IMR-90 (cell line): ENCODE measurements around the gene LAMTOR4. TPM values are rescaled to one million over a fixed set of nuclear protein-coding genes. Genes with fewer than 3 reads are reported as not detected.

Experiments
- ATAC-seq: fragments of 200-7000 bp; cut with Tn5 transposase; 2 replicates; pipeline ENCODE4 v1.9.1; 2020; ENCODE audit warnings: low read depth, mild to moderate bottlenecking, moderate library complexity
- BruUV-seq: library from RNA; stranded (reverse); fragments of 400-500 nt; replicated peaks from 2 replicates; lab custom pipeline; 2021; lab: Mats Ljungman, UMichigan
- CTCF ChIA-PET: fragments of 300-600 bp; formaldehyde crosslinking; extraction: SDS; loops from one replicate; lab custom pipeline; 2021; ENCODE audit warnings: antibody characterized with exemption; lab: Yijun Ruan, JAX
- POLR2A ChIA-PET: fragments of 300-600 bp; sonication (Branson Sonifier 250); formaldehyde crosslinking; loops from one replicate; lab custom pipeline; 2022; ENCODE audit warnings: antibody characterized with exemption; ENCODE audit not compliant: unreplicated experiment; lab: Charles Lee
- DNase-seq: peaks from one replicate; pipeline ENCODE4 v3.0.0; 2013
- H2AFZ ChIP-seq: replicated peaks from 2 replicates; pipeline ENCODE3; 2013; ENCODE audit warnings: low read length, mild to moderate bottlenecking; ENCODE audit not compliant: poor library complexity
- H2AK5ac ChIP-seq: 2 replicates; pipeline ENCODE4 v1.6.1; 2013; ENCODE audit warnings: low read depth, low read length, inconsistent platforms
- H2AK9ac ChIP-seq: replicated peaks from 2 replicates; pipeline ENCODE3; 2013; ENCODE audit warnings: mild to moderate bottlenecking, low read depth, low read length, moderate library complexity; ENCODE audit not compliant: poor library complexity
- H2BK120ac ChIP-seq: 2 replicates; pipeline ENCODE4 v1.6.1; 2013; ENCODE audit warnings: low read depth, low read length, inconsistent platforms
- H2BK15ac ChIP-seq: 3 replicates; pipeline ENCODE4 v1.6.1; 2013; ENCODE audit warnings: low read depth, low read length, inconsistent platforms
- H2BK20ac ChIP-seq: 2 replicates; pipeline ENCODE4 v1.6.1; 2013; ENCODE audit warnings: low read depth, mild to moderate bottlenecking, inconsistent platforms, low read length, moderate library complexity
- H2BK5ac ChIP-seq: 2 replicates; pipeline ENCODE4 v1.6.1; 2013; ENCODE audit warnings: mild to moderate bottlenecking, low read depth, low read length, inconsistent platforms; ENCODE audit not compliant: poor library complexity, severe bottlenecking
- H3K14ac ChIP-seq: replicated peaks from 2 replicates; pipeline ENCODE4 v1.6.1; 2013; ENCODE audit warnings: low read depth, low read length, inconsistent platforms
- H3K18ac ChIP-seq: 2 replicates; pipeline ENCODE4 v1.6.1; 2013; ENCODE audit warnings: low read depth, low read length, control low read depth
- H3K23ac ChIP-seq: 2 replicates; pipeline ENCODE4 v1.6.1; 2013; ENCODE audit warnings: low read depth, low read length, inconsistent platforms
- H3K27ac ChIP-seq: 2 replicates; pipeline ENCODE4 v1.5.1; 2013; ENCODE audit warnings: mild to moderate bottlenecking, control low read depth, low read length; ENCODE audit not compliant: insufficient read depth
- H3K27me3 ChIP-seq: 2 replicates; pipeline ENCODE4 v1.6.1; 2013; ENCODE audit warnings: low read length; ENCODE audit not compliant: control insufficient read depth, insufficient read depth
- H3K36me3 ChIP-seq: 2 replicates; pipeline ENCODE4 v1.6.1; 2013; ENCODE audit warnings: low read length, mixed read lengths; ENCODE audit not compliant: control insufficient read depth, insufficient read depth
- H3K4ac ChIP-seq: 2 replicates; pipeline ENCODE4 v1.6.1; 2013; ENCODE audit warnings: low read depth, low read length, inconsistent platforms
- H3K4me1 ChIP-seq: 2 replicates; pipeline ENCODE4 v1.6.1; 2013; ENCODE audit warnings: low read length, mixed read lengths; ENCODE audit not compliant: control insufficient read depth, insufficient read depth
- H3K4me2 ChIP-seq: 2 replicates; pipeline ENCODE4 v1.6.1; 2013; ENCODE audit warnings: low read depth, mild to moderate bottlenecking, control low read depth, low read length, moderate library complexity
- H3K4me3 ChIP-seq: 2 replicates; pipeline ENCODE4 v1.5.1; 2013; ENCODE audit warnings: low read depth, mild to moderate bottlenecking, control low read depth, low read length, moderate library complexity; ENCODE audit not compliant: insufficient read depth
- H3K56ac ChIP-seq: 2 replicates; pipeline ENCODE4 v1.6.1; 2013; ENCODE audit warnings: low read length, inconsistent platforms; ENCODE audit not compliant: insufficient read depth; ENCODE audit errors: extremely low read depth
- H3K79me1 ChIP-seq, 2 experiments: 2 replicates each; pipeline ENCODE4 v1.6.1; 2013; ENCODE audit warnings: low read length in 2 of 2, inconsistent platforms in 1 of 2, low read depth in 1 of 2
- H3K9ac ChIP-seq: 2 replicates; pipeline ENCODE4 v1.6.1; 2013; ENCODE audit warnings: low read depth, low read length, control low read depth
- H3K9me1 ChIP-seq: 2 replicates; pipeline ENCODE4 v1.6.1; 2013; ENCODE audit warnings: low read length, inconsistent platforms; ENCODE audit not compliant: insufficient read depth
- H3K9me3 ChIP-seq: 2 replicates; pipeline ENCODE4 v1.6.1; 2013; ENCODE audit warnings: low read length; ENCODE audit not compliant: control insufficient read depth, insufficient read depth
- H4K20me1 ChIP-seq: 2 replicates; pipeline ENCODE4 v1.6.1; 2013; ENCODE audit warnings: low read length, inconsistent platforms; ENCODE audit not compliant: insufficient read depth
- H4K5ac ChIP-seq: 2 replicates; pipeline ENCODE4 v1.6.1; 2013; ENCODE audit warnings: mild to moderate bottlenecking, low read depth, low read length, control low read depth
- H4K8ac ChIP-seq, 2 experiments: 2 replicates each; pipeline ENCODE4 v1.6.1; 2013; ENCODE audit warnings: low read depth in 2 of 2, low read length in 2 of 2, control low read depth in 1 of 2, inconsistent platforms in 1 of 2
- H4K91ac ChIP-seq: 2 replicates; pipeline ENCODE4 v1.6.1; 2013; ENCODE audit warnings: low read depth, low read length, inconsistent platforms; ENCODE audit not compliant: insufficient read depth
- BHLHE40 ChIP-seq: fragments of 150-350 bp; IDR thresholded peaks from 2 replicates; pipeline ENCODE4 v1.6.1; 2016; ENCODE audit warnings: mild to moderate bottlenecking, low read depth, low read length
- FOS ChIP-seq: fragments of 150-350 bp; IDR thresholded peaks from 2 replicates; pipeline ENCODE4 v1.6.1; 2016; ENCODE audit warnings: low read depth, low read length
- MAFK ChIP-seq: IDR thresholded peaks from 2 replicates; pipeline ENCODE4 v1.6.1; 2012; ENCODE audit warnings: low read depth, low read length, improper control_type of control experiment
- NFE2L2 ChIP-seq: fragments of 150-350 bp; IDR thresholded peaks from 2 replicates; pipeline ENCODE4 v1.6.1; 2016; ENCODE audit warnings: low read depth, mild to moderate bottlenecking, low read length
- RFX5 ChIP-seq: IDR thresholded peaks from 2 replicates; pipeline ENCODE4 v1.8.0; 2012; ENCODE audit warnings: low read depth, mild to moderate bottlenecking, low read length, moderate library complexity
- SMC3 ChIP-seq: fragments of 150-350 bp; IDR thresholded peaks from 2 replicates; pipeline ENCODE4 v1.6.1; 2016; ENCODE audit warnings: low read depth, mild to moderate bottlenecking, antibody characterized with exemption, low read length, moderate library complexity
- WGBS, 2 experiments: methylation state at CpG; one replicate each; pipeline versions ENCODE4 v1.1.5 to v1.1.7; 2013; ENCODE audit warnings: missing lambda C conversion rate in 2 of 2; ENCODE audit not compliant: insufficient read length in 1 of 2; ENCODE audit errors: extremely low coverage in 2 of 2; 5-methylcytosine and 5-hydroxymethylcytosine counted together
- dilution Hi-C: fragments of 300-500 bp; cut with HindIII; formaldehyde crosslinking; loops from one replicate; pipeline ENCODE4 v1.14.3; 2018; ENCODE audit warnings: low sequenced_read_pairs; ENCODE audit not compliant: unreplicated experiment
- in situ Hi-C: fragments of 300-500 bp; cut with MboI; formaldehyde crosslinking; loops from 3 replicates; pipeline ENCODE4 v1.14.3; 2019; ENCODE audit warnings: low sequenced_read_pairs, inconsistent platforms, mixed read lengths
- intact Hi-C: fragments of 100-400 bp; cut with micrococcal nuclease; formaldehyde crosslinking; loops from 2 replicates; pipeline ENCODE4 v1.10.0; 2022
- polyA plus RNA-seq, 3 experiments: library from polyadenylated mRNA; depleted of rRNA; stranded (reverse); fragments of >200 nt; gene quantifications; 2 replicates each; pipeline ENCODE4 v1.2.3, GENCODE V29; 2012; ENCODE audit warnings: low replicate concordance in 1 of 3
- total RNA-seq: library from RNA; depleted of rRNA; stranded (reverse); fragments of >200 nt; gene quantifications from 2 replicates; pipeline ENCODE4 v1.2.3, GENCODE V29; 2012
- TF ChIP-seq, protein P1 (sequence below): fragments of 150-350 bp; IDR thresholded peaks from 2 replicates; pipeline ENCODE4 v1.6.1; 2016; ENCODE audit warnings: low read depth, mild to moderate bottlenecking, low read length, moderate library complexity, borderline replicate concordance
- TF ChIP-seq, protein P2 (sequence below): fragments of 150-350 bp; IDR thresholded peaks from 2 replicates; pipeline ENCODE4 v1.6.1; 2017; ENCODE audit warnings: mild to moderate bottlenecking, antibody characterized with exemption, low read length, low read depth

The LAMTOR4 gene
- total and polyA plus RNA-seq, 2 of the 4 experiments (the other 2 are of a cell fraction): 134 to 268 TPM

DNA sequence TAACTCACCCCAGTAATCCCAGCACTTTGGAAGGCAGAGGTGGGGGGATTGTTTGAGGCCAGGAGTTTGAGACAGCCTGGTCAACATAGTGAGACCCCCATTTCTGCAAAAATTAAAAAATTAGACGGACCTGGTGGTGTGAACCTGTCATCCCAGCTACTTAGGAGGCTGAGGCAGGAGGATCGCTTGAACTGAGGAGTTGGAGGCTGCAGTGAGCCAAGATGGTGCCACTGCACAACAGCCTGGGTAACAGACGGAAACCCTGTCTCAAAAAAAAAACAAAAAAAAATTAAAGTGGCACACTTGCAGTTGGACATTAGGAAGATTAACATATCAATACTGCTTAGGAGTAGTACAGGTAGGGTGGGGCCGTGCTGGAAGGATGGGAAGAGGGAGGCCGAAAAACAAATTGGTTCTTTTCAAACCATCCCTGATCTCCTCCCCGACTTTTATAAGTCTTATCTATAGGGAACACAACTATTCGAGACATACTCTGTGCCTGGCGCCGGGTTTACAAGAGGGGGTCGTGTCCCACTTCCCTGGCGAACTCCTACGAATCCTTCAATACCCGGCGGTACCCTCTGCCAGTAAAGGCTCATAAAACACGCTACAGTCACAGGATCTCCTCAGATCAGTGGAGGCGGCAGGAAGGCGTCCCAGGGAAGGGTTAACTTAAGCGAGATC lies 30.2 kb upstream of the LAMTOR4 start:
- Histone ChIP-seq H3K36me3 (peaks cover 8% of the 10 kb centered on the region; the same call in 1 of the 2 replicates), H3K79me1 (peaks cover 23 to 44% of the 10 kb centered on the region in 2 experiments), H3K9me1 (peaks cover 13% of the 10 kb centered on the region), H3K27me3 (no peaks in the 10 kb centered on the region), H3K9ac (peak overlapping the region; percentile 86), H4K8ac (peak overlapping the region; percentile 33 to 82), H3K27ac (peak overlapping the region; percentile 81), H3K4me3 (peak overlapping the region; percentile 80), H3K14ac (peak overlapping the region; percentile 99), H2BK120ac (peak overlapping the region; percentile 95), H2BK20ac (no peak overlapping the region), H2AFZ (peak overlapping the region; percentile 96), H2AK5ac (peak overlapping the region; percentile 72), H3K18ac (no peak overlapping the region), H3K4me1 (peaks cover 6% of the 10 kb centered on the region; the same call in 1 of the 2 replicates), H3K4ac (peak overlapping the region; percentile 96), H2BK5ac (peak overlapping the region; percentile 91), H4K5ac (no peak overlapping the region), H4K91ac (peak overlapping the region; percentile 49; the same call in 1 of the 2 replicates), H3K56ac (peak overlapping the region; percentile 91), H3K23ac (peak overlapping the region; percentile 98), H2AK9ac (peak overlapping the region; percentile 95), H2BK15ac (0 out of 3 replicates have a peak overlapping the region, but pooled peaks have one; percentile 10), H4K20me1 (no peaks in the 10 kb centered on the region; the same call in 1 of the 2 replicates), H3K9me3 (no peaks in the 10 kb centered on the region), H3K4me2 (peak overlapping the region; percentile 83)
- ATAC-seq (no peak), DNase-seq (no peak)
- in situ Hi-C loops (no loop called here), dilution Hi-C loops (no loop called here), intact Hi-C loops (loop anchor here (2.0 kb wide), 1 partner anchor 18 kb away; the partner anchor contains the start of genes AP4M1 and MCM7)
- 6% methylated on average over 10 of the region's 18 CpGs; no CpG with 5 or more reads in 1 of the 2 experiments for WGBS, 2 experiments
- POLR2A ChIA-PET: no interaction called here
- CTCF ChIA-PET: no interaction called here
- TF ChIP-seq, protein P1, sequence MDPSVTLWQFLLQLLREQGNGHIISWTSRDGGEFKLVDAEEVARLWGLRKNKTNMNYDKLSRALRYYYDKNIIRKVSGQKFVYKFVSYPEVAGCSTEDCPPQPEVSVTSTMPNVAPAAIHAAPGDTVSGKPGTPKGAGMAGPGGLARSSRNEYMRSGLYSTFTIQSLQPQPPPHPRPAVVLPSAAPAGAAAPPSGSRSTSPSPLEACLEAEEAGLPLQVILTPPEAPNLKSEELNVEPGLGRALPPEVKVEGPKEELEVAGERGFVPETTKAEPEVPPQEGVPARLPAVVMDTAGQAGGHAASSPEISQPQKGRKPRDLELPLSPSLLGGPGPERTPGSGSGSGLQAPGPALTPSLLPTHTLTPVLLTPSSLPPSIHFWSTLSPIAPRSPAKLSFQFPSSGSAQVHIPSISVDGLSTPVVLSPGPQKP: no peak
- no peak for TF ChIP-seq FOS
- no peak for TF ChIP-seq MAFK
- no peak for TF ChIP-seq NFE2L2
- TF ChIP-seq BHLHE40: no peak
- TF ChIP-seq, protein P2, sequence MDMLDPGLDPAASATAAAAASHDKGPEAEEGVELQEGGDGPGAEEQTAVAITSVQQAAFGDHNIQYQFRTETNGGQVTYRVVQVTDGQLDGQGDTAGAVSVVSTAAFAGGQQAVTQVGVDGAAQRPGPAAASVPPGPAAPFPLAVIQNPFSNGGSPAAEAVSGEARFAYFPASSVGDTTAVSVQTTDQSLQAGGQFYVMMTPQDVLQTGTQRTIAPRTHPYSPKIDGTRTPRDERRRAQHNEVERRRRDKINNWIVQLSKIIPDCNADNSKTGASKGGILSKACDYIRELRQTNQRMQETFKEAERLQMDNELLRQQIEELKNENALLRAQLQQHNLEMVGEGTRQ: no peak
- no peak for TF ChIP-seq RFX5
- no peak for TF ChIP-seq SMC3
- TSS peak; percentile 48 for BruUV-seq
